Naive B cell (primary cell): ENCODE measurements around the gene BTBD19. TPM values are rescaled to one million over a fixed set of nuclear protein-coding genes. Genes with fewer than 3 reads are reported as not detected.
A peak's percentile ranks its signal among the peaks of the same experiment; 100 is the strongest.

ENCODE experiments used
- ATAC-seq, 2 donors: fragments of 150-1000 bp; cut with Tn5 transposase; 2 replicates each; pipeline ENCODE4 v1.10.0; 2021; ENCODE audit warnings: low read depth in 2 of 2, mild to moderate bottlenecking in 2 of 2, moderate library complexity in 2 of 2
- DNase-seq: peaks from one replicate; pipeline ENCODE4 v3.0.0; 2022
- H3K27ac Mint-ChIP-seq, 6 donors: one replicate each; pipeline ENCODE4 v1.8.0; 2020 to 2022; ENCODE audit warnings: mild to moderate bottlenecking in 6 of 6, mixed read lengths in 6 of 6, moderate library complexity in 5 of 6, inconsistent platforms in 2 of 6
- H3K27me3 Mint-ChIP-seq, 3 donors: one replicate each; pipeline ENCODE4 v1.8.0; 2021 to 2022; ENCODE audit warnings: mixed read lengths in 3 of 3, mild to moderate bottlenecking in 1 of 3
- H3K36me3 Mint-ChIP-seq, 2 donors: one replicate each; pipeline ENCODE4 v1.8.0; 2020 to 2022; ENCODE audit warnings: mixed read lengths in 2 of 2, inconsistent platforms in 1 of 2, mild to moderate bottlenecking in 1 of 2
- H3K4me1 Mint-ChIP-seq, 3 donors: one replicate each; pipeline ENCODE4 v1.8.0; 2020 to 2022; ENCODE audit warnings: mixed read lengths in 3 of 3, inconsistent platforms in 1 of 3, mild to moderate bottlenecking in 1 of 3, moderate library complexity in 1 of 3
- H3K4me3 Mint-ChIP-seq, 8 donors: one replicate each; pipeline ENCODE4 v1.8.0; 2020 to 2022; ENCODE audit warnings: mild to moderate bottlenecking in 8 of 8, mixed read lengths in 8 of 8, moderate library complexity in 8 of 8, inconsistent platforms in 2 of 8
- H3K9me3 Mint-ChIP-seq, 7 donors: one replicate each; pipeline ENCODE4 v1.8.0; 2020 to 2022; ENCODE audit warnings: mixed read lengths in 7 of 7, mild to moderate bottlenecking in 5 of 7, inconsistent platforms in 2 of 7, moderate library complexity in 1 of 7
- polyA plus RNA-seq, 6 donors: library from polyadenylated mRNA; unstranded; fragments of 300-500 nt; fragmentation: Illumina TruSeq; gene quantifications; one replicate each; pipeline ENCODE4 v1.2.3, GENCODE V29; 2021; ENCODE audit warnings: low read depth in 6 of 6

The BTBD19 gene
- polyA plus RNA-seq, 6 donors from 2014 or later = 0.09 to 0.57 (median 0.31) TPM; not detected in 3

DNA sequence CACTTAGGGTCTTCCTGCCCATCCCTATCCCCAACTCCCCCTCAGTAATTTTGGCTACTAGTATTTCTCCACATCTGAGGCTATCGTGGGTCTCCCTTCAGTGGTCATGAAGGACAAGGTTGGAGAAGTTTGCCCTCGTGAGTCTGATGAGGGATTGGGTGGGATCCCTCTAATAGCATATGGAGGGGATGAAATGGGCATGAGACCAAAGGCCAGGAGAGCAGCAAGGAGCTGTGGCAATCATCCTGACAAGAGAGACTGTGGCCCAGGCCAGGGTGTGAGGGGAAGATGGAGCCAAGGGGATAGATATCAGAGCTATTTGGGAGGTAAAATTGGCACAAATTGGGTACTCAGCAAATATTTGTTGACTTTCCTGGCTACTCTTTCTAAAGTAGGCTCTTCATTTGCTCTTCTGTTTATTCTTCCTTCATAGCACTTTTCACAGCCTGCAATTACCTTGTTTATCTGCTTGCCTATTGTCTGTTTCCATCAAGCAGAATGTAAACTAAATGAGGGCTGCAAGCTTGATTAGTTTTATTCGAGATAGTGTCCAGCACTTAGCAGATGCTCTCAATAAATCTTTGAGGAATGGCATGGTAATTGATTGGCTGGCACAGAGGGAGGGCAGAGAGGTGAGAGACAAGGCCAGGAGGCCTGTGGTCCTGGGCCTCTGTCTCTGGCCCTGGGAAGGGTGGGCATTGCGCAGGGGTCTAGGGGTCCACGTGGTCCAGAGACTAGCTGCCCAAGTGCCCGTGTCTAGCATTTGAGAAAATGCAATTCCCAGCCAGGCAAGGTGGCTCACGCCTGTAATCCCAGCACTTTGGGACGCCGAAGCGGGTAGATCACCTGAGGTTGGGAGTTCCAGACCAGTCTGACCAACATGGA lies 9.6 kb upstream of the BTBD19 start:
- no peaks in the 10 kb centered on the region for H3K9me3 Mint-ChIP-seq
- peak overlapping the region in 7 of 8 donors; percentile 39 to 98 (median 87) for H3K4me3 Mint-ChIP-seq
- peaks cover 0 to 8% of the 10 kb centered on the region in 2 donors for H3K36me3 Mint-ChIP-seq
- H3K27ac Mint-ChIP-seq = peak overlapping the region; percentile 5 to 99 (median 85)
- H3K4me1 Mint-ChIP-seq = peaks cover 21 to 37% (median 28%) of the 10 kb centered on the region in 3 donors
- DNase-seq (no peak), ATAC-seq (no peak)
- H3K27me3 Mint-ChIP-seq = no peaks in the 10 kb centered on the region

DNA sequence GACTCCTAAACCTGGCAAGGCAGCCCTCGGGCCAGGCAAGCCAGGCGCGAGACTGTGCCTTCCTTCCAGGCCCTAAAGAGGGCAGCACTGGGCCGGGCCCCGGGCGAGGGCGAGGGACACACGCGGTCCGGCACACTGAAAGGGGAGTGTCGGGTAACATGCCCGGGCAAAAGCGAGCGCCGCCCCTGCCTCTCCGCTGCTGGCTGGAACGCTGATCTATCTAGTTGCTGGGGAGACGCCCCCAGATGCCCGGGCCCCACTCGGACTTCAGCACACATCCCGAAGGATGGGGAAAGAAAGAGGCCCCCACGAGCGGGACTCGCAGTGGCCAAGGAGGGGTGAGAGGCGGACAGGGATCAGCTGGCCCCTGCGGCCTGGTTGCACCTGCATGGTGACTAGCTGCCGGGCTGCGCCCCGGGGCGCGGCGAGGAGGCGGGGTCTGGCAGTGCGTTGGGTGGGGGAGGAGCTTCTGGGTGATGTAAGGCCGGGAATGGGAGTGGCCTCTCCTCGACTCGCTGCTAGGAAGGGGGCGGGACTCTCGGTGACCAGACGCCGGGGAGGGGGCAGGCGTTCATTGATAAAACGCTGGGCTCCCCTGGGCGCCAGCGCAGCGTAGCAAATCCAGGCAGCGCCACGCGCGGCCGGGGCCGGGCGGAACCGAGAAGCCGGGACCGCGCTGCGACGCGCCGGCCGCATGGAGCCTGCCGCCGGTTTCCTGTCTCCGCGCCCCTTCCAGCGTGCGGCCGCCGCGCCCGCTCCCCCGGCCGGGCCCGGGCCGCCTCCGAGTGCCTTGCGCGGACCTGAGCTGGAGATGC lies 8.3 kb upstream of the BTBD19 start, which contains the start of gene PLK3:
TSS of gene PLK3 (plus strand) at position 608 of the 815 bp plus-strand sequence. CDS start at position 695, 87 bp downstream.
- H3K9me3 Mint-ChIP-seq = no peaks in the 10 kb centered on the region
- H3K27ac Mint-ChIP-seq = peak within 1 kb of the TSS; percentile 94 to 100 (median 99)
- ATAC-seq (peak; percentile 86 to 87), DNase-seq (peak; percentile 98)
- H3K4me3 Mint-ChIP-seq = peak within 1 kb of the TSS; percentile 87 to 99 (median 98)
- H3K27me3 Mint-ChIP-seq = no peaks in the 10 kb centered on the region
- peaks cover 0 to 8% of the 10 kb centered on the region in 2 donors for H3K36me3 Mint-ChIP-seq
- peaks cover 21 to 37% (median 28%) of the 10 kb centered on the region in 3 donors for H3K4me1 Mint-ChIP-seq

DNA sequence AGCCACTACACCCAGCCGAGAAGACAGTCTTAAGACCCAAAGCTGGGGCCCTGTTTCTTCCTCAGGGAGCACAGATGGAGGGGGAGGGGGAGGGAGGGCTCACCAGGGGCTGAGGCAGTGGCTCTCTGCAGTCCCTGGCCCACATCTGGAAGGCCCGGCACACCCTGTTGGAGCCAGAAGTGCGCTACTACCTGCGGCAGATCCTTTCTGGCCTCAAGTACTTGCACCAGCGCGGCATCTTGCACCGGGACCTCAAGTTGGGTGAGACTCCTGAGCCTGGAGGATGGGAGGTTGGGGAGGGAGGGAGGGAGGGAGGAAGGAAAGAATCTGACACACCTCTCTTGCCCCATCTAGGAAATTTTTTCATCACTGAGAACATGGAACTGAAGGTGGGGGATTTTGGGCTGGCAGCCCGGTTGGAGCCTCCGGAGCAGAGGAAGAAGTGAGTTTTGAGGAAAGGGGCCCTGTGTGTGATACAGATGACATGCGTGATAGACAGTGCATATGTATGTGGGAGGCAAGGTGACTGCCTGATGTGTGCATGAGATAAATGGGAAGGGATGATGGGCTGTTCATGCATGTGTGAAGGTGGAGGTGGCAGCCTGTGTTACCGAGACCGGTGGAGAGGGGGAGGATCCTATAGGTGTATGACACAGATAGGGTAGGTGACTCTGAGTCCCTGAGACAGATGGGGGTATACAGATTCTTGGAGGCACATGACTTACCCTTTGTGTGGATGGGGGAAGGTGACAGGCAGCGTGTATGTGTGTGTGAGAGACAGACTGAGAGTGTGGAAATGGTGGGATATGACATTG lies 6.6 kb upstream of the BTBD19 start:
- H3K36me3 Mint-ChIP-seq = peaks cover 0 to 8% of the 10 kb centered on the region in 2 donors
- DNase-seq (no peak), ATAC-seq (no peak)
- H3K4me1 Mint-ChIP-seq = peaks cover 21 to 38% (median 28%) of the 10 kb centered on the region in 3 donors
- peak overlapping the region; percentile 52 to 98 (median 82) for H3K4me3 Mint-ChIP-seq
- H3K27ac Mint-ChIP-seq = peak overlapping the region in 5 of 6 donors; percentile 12 to 94 (median 55)
- H3K27me3 Mint-ChIP-seq = no peaks in the 10 kb centered on the region
- H3K9me3 Mint-ChIP-seq = no peaks in the 10 kb centered on the region

DNA sequence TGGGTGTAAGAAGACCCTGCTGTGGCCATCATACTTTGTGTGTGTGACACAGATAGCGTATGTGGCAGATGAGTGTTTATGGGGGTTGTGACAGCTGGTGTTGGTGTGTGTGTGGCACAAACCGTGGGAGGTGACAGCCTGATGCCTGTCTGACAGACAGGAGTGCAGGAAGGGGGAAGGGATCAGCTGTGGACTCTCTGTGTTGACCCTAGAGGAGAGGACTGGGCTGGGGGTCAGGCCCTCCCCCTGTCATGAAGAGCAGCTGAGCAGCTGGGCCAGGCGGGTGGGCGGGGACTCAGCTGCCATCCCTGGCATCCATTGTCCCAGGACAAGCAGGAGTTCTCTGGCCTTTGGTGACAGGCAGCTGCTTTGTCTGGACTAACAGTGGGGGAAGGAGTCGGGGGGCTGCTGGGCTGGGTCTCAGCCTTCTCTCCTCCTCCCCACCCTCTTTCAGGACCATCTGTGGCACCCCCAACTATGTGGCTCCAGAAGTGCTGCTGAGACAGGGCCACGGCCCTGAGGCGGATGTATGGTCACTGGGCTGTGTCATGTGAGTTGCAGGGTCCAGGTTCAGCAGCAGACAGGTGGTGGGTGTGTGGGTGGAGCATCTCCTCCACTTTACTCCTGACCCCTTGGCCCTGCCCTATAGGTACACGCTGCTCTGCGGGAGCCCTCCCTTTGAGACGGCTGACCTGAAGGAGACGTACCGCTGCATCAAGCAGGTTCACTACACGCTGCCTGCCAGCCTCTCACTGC lies 5.8 kb upstream of the BTBD19 start:
- H3K4me3 Mint-ChIP-seq = peak overlapping the region in 6 of 8 donors; percentile 15 to 83 (median 47)
- no peaks in the 10 kb centered on the region for H3K9me3 Mint-ChIP-seq
- H3K27me3 Mint-ChIP-seq = no peaks in the 10 kb centered on the region
- H3K4me1 Mint-ChIP-seq = peaks cover 29 to 46% (median 35%) of the 10 kb centered on the region in 3 donors
- no peak for DNase-seq
- peak overlapping the region in 4 of 6 donors; percentile 12 to 94 (median 68) for H3K27ac Mint-ChIP-seq
- ATAC-seq = no peak
- peaks cover 0 to 8% of the 10 kb centered on the region in 2 donors for H3K36me3 Mint-ChIP-seq

DNA sequence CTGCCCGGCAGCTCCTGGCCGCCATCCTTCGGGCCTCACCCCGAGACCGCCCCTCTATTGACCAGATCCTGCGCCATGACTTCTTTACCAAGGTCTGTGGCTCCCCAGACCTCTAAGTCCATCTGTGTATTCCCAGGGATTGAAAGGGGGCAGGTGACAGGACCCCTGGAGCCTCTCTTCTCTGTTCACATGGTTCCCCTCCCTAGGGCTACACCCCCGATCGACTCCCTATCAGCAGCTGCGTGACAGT lies 5.3 kb upstream of the BTBD19 start:
- Mint-ChIP-seq H3K27ac (peak overlapping the region in 4 of 6 donors; percentile 61 to 81 (median 70)), H3K4me3 (no peak overlapping the region), H3K9me3 (no peaks in the 10 kb centered on the region), H3K27me3 (no peaks in the 10 kb centered on the region), H3K36me3 (peaks cover 0 to 8% of the 10 kb centered on the region in 2 donors), H3K4me1 (peaks cover 34 to 51% (median 40%) of the 10 kb centered on the region in 3 donors)
- DNase-seq (no peak), ATAC-seq (no peak)

DNA sequence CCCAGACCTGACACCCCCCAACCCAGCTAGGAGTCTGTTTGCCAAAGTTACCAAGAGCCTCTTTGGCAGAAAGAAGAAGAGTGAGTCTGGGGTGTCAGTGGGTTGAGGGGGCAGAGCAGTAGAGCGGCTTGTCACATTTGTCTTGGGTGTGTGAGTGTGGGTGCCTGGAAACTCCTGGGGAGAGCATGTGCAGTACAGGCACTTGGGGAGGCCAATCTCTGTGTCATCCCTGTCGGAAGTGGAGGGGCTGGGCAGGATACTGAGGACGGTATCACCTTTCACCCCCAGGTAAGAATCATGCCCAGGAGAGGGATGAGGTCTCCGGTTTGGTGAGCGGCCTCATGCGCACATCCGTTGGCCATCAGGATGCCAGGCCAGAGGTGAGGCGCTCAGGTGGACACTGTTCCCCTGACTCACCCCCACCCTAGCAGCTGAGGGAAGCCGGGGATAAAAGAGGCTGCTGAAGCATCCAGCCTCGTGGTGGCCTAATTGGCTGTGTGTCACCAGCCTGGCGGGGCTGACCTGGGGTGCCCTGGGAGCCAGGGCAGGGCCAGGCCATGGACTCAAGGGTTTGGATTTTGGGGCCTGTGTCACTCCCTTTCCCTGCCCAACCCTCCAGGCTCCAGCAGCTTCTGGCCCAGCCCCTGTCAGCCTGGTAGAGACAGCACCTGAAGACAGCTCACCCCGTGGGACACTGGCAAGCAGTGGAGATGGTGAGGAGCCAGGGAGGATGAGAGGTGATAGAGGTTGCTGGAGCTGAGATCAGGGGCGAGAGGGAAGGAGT lies 4.8 kb upstream of the BTBD19 start:
- no peak for DNase-seq

DNA sequence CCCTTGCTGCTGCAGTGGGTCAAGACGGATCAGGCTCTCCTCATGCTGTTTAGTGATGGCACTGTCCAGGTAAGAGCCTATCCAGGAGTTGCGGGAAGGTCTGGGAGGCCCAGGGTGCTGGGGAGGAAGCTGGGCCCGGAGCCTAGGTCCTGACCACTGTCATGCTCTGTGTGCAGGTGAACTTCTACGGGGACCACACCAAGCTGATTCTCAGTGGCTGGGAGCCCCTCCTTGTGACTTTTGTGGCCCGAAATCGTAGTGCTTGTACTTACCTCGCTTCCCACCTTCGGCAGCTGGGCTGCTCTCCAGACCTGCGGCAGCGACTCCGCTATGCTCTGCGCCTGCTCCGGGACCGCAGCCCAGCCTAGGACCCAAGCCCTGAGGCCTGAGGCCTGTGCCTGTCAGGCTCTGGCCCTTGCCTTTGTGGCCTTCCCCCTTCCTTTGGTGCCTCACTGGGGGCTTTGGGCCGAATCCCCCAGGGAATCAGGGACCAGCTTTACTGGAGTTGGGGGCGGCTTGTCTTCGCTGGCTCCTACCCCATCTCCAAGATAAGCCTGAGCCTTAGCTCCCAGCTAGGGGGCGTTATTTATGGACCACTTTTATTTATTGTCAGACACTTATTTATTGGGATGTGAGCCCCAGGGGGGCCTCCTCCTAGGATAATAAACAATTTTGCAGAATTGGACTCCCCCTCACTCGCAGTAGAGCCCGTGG lies 2.9 kb upstream of the BTBD19 start:
- ATAC-seq (no peak), DNase-seq (no peak)
- H3K4me3 Mint-ChIP-seq = peak overlapping the region in 3 of 8 donors; percentile 2 to 32 (median 14)
- H3K9me3 Mint-ChIP-seq = no peaks in the 10 kb centered on the region
- H3K4me1 Mint-ChIP-seq = peaks cover 48 to 60% (median 58%) of the 10 kb centered on the region in 3 donors
- no peaks in the 10 kb centered on the region for H3K27me3 Mint-ChIP-seq
- H3K36me3 Mint-ChIP-seq = peaks cover 0 to 8% of the 10 kb centered on the region in 2 donors
- peak overlapping the region; percentile 20 to 92 (median 72) for H3K27ac Mint-ChIP-seq

More for the DNA sequence above, 4.8 kb upstream of the BTBD19 start:
- H3K9me3 Mint-ChIP-seq = no peaks in the 10 kb centered on the region
- peaks cover 0 to 8% of the 10 kb centered on the region in 2 donors for H3K36me3 Mint-ChIP-seq
- peak overlapping the region in 2 of 6 donors; percentile 70 for H3K27ac Mint-ChIP-seq
- H3K27me3 Mint-ChIP-seq = no peaks in the 10 kb centered on the region
- ATAC-seq = no peak
- peaks cover 37 to 55% (median 45%) of the 10 kb centered on the region in 3 donors for H3K4me1 Mint-ChIP-seq
- no peak overlapping the region for H3K4me3 Mint-ChIP-seq

DNA sequence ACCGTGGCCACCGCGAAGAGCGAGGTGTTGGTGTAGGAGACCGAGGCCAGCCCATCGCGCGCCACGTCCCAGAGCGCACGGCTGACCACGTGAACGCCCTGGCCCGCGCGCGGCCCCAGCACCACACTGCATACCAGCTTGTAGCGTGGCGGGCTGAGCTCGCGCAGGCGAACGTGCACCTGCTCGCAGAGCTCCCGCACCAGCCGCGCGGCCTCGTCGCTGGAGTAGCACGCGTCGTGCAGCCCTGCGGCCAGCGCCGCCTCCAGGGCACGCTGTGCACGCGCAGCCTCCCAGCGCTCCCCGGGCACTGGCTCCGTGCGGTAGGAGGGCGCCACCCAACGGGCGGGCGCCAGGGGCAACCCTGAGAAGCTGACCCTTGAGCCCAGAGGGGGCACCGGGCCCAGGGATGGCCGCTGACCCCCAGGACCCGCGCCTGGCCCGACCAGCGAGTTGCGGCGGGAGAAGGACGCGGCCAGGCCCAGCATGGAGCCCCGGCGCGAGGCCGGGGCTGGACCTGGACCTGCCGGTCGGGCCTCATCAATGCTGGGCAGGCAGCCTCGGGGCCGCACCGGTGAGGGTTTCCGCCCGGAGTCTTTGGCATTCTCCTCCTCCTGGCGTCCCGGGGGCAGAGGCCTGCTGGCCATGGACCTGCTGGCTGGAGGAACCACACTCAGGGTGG lies 2.2 kb upstream of the BTBD19 start:
- Mint-ChIP-seq H3K4me3 (no peak overlapping the region), H3K36me3 (peaks cover 0 to 8% of the 10 kb centered on the region in 2 donors), H3K27ac (peak overlapping the region in 3 of 6 donors; percentile 99), H3K9me3 (no peaks in the 10 kb centered on the region), H3K4me1 (peaks cover 50 to 65% (median 63%) of the 10 kb centered on the region in 3 donors), H3K27me3 (no peaks in the 10 kb centered on the region)
- no peak for DNase-seq
- ATAC-seq = no peak

DNA sequence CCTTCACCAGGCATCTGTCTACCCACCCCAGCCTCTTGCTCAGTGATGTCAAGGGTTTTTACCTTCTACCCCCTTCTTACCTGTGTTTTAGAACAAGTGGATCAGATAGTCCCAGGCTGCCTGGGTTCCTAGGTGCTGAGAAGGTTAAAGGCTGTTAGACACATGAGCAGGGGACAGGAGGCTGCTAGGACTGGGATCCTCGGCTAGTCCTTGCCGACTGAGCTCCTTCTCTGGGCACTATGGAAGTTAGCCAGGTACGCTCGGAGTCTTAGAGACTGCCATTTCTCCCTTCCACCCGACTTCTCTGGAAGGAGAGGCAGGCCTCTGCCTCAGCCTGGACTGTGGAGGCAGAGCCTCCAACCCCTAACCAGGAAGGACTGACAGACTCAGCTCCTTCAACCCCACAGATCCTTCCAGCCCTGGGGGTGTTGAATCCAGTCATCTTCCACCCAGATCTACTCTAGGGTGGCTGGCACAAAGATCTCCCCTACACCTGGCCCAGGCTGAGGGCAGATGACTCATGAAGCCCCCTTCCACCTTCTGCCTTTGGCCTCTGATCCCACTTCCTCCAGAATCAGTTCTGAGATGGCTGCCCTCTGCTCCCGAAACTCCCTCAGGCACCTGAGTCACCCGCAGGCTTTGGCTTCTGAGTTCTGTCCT lies 1.5 kb upstream of the BTBD19 start, which contains the start of gene DYNLT4:
TSS of gene DYNLT4 (minus strand) at position 648 of the 660 bp plus-strand sequence. CDS start 683 bp downstream, outside the sequence.
- Mint-ChIP-seq H3K27me3 (no peaks in the 10 kb centered on the region), H3K4me1 (peaks cover 53 to 68% (median 66%) of the 10 kb centered on the region in 3 donors), H3K27ac (peak within 1 kb of the TSS; percentile 96 to 99 (median 98)), H3K9me3 (no peaks in the 10 kb centered on the region), H3K36me3 (peaks cover 0 to 8% of the 10 kb centered on the region in 2 donors), H3K4me3 (peak within 1 kb of the TSS; percentile 45 to 82 (median 74))
- DNase-seq (no peak), ATAC-seq (no peak)

DNA sequence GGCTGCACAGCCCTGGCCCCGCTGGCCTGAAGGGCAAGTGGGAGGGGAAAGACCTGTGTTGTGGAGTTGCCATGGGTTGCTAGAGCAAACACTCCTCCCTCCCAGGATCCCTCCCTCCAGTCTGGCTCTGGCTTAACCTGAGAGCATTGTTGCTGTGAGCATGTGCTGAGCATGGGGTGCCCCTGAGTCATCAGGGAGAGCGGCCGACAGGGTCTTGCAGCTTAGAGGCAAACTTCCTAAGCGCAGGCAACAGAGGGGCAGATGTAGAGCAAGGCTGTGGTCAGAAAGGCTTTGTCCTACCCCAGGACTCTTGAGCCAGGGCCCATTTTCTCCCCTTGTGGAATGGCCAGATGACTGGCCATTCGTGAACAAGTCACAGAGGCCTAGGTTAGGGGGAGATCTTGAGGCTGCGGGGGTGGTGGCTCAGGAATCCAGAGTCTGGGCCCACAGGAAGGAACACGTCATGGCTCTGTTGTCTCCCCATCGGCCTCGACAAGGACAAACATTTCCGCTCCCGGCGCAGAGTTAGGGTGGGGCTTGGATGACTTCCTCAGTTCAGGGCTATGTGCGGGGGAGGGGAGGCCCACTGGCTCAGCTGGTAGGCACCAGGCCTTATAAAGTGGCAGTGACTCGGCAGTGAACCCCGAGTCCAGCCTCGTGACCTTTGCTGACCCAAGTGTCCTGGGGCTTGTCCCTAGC lies 810 bp upstream of the BTBD19 start:
- peak; percentile 68 to 70 for ATAC-seq
- peak overlapping the region; percentile 45 to 82 (median 74) for H3K4me3 Mint-ChIP-seq
- no peaks in the 10 kb centered on the region for H3K27me3 Mint-ChIP-seq
- no peaks in the 10 kb centered on the region for H3K9me3 Mint-ChIP-seq
- peak; percentile 81 for DNase-seq
- H3K4me1 Mint-ChIP-seq = peaks cover 51 to 67% (median 64%) of the 10 kb centered on the region in 3 donors
- peaks cover 0 to 8% of the 10 kb centered on the region in 2 donors for H3K36me3 Mint-ChIP-seq
- H3K27ac Mint-ChIP-seq = peak overlapping the region; percentile 96 to 99 (median 98)
